ENCODE measurements around the gene NTN4. TPM values are rescaled to one million over a fixed set of nuclear protein-coding genes. Genes with fewer than 3 reads are reported as not detected.

Gene NTN4
- total and polyA plus RNA-seq, 5 experiments from 2014 or later: not detected

- peaks cover 0 to 3% (median 1%) of the 10 kb centered on the region in 3 donors for H3K36me3 Mint-ChIP-seq
These were observed 177.5 kb downstream of the NTN4 start for GRCh38 chr12:95613021-95613420.

GRCh38 chr12:95611676-95612309 lies 178.8 kb downstream of the NTN4 start:
- Mint-ChIP-seq H3K27ac (no peak overlapping the region), H3K4me3 (no peak overlapping the region), H3K36me3 (peaks cover 0 to 3% (median 1%) of the 10 kb centered on the region in 3 donors), H3K4me1 (peaks cover 0 to 5% (median 0%) of the 10 kb centered on the region in 4 donors), H3K27me3 (peaks cover 0 to 5% (median 0%) of the 10 kb centered on the region in 5 donors), H3K9me3 (no peaks in the 10 kb centered on the region)
- ATAC-seq (no peak), DNase-seq (no peak)
- POLR2A ChIA-PET: no interaction called here

More at GRCh38 chr12:95613021-95613420, 177.5 kb downstream of the NTN4 start:
- Mint-ChIP-seq H3K27me3 (peaks cover 0 to 5% (median 0%) of the 10 kb centered on the region in 5 donors), H3K27ac (no peak overlapping the region), H3K4me3 (no peak overlapping the region), H3K4me1 (peaks cover 0 to 5% (median 0%) of the 10 kb centered on the region in 4 donors), H3K9me3 (no peaks in the 10 kb centered on the region)
- POLR2A ChIA-PET: no interaction called here
- ATAC-seq: no peak
- DNase-seq: no peak

- peaks cover 0 to 12% (median 0%) of the 10 kb centered on the region in 5 donors for H3K27me3 Mint-ChIP-seq
- POLR2A ChIA-PET: no interaction called here
- ATAC-seq (no peak), DNase-seq (no peak)
- H3K9me3 Mint-ChIP-seq: no peaks in the 10 kb centered on the region
- H3K27ac Mint-ChIP-seq: no peak overlapping the region
- H3K36me3 Mint-ChIP-seq: peaks cover 0 to 3% (median 1%) of the 10 kb centered on the region in 3 donors
- no peaks in the 10 kb centered on the region for H3K4me1 Mint-ChIP-seq
- no peak overlapping the region for H3K4me3 Mint-ChIP-seq
These were observed 182.1 kb downstream of the NTN4 start for GRCh38 chr12:95608252-95609033.

Other genes with a start within 250 kb of the NTN4 start
- gene USP44, start 239.3 kb downstream of the NTN4 start, total RNA-seq: 10 to 100 TPM; 20.8 to 21.1 TPM
- 10 to 100 TPM in 2 of 3 donors, 1 to 10 TPM in 1; 9.0 to 15.8 (median 10.9) TPM for gene USP44, start 239.3 kb downstream of the NTN4 start, polyA plus RNA-seq
- 10 to 100 TPM; 26.5 to 31.4 TPM for gene SNRPF, start 68.2 kb upstream of the NTN4 start, total RNA-seq
- gene SNRPF, start 68.2 kb upstream of the NTN4 start, polyA plus RNA-seq: 10 to 100 TPM; 47.8 to 62.3 (median 58.6) TPM
- gene CCDC38, start 151.8 kb upstream of the NTN4 start, total RNA-seq: under 1 TPM; 0.39 to 0.88 TPM
- gene CCDC38, start 151.8 kb upstream of the NTN4 start, polyA plus RNA-seq: not detected
- 1 to 10 TPM; 2.0 to 2.2 TPM for gene AMDHD1, start 152.6 kb upstream of the NTN4 start, total RNA-seq
- 1 to 10 TPM in 1 of 3 donors, under 1 TPM in 2; 0.27 to 1.2 (median 0.44) TPM for gene AMDHD1, start 152.6 kb upstream of the NTN4 start, polyA plus RNA-seq
- gene HAL, start 205.6 kb upstream of the NTN4 start, total RNA-seq: 1 to 10 TPM; 1.3 to 3.0 TPM
- gene HAL, start 205.6 kb upstream of the NTN4 start, polyA plus RNA-seq: not detected
- gene LTA4H, start 244.8 kb upstream of the NTN4 start, total RNA-seq: 10 to 100 TPM; 62.0 to 66.8 TPM
- gene LTA4H, start 244.8 kb upstream of the NTN4 start, polyA plus RNA-seq: 10 to 100 TPM; 68.6 to 80.9 (median 75.0) TPM